Activated gamma-delta T cell (primary cell): ENCODE measurements around the gene RELN.

ENCODE experiments used
- DNase-seq: peaks from one replicate; lab custom pipeline; 2025; lab: John Stamatoyannopoulos, UW

Gene RELN

GRCh38 chr7:103637094-103637493 lies 352.4 kb downstream of the RELN start:
- no peak for DNase-seq

GRCh38 chr7:103636153-103636552 lies 353.3 kb downstream of the RELN start:
- DNase-seq: no peak

GRCh38 chr7:103632972-103633371 lies 356.5 kb downstream of the RELN start:
- DNase-seq: no peak

DNA sequence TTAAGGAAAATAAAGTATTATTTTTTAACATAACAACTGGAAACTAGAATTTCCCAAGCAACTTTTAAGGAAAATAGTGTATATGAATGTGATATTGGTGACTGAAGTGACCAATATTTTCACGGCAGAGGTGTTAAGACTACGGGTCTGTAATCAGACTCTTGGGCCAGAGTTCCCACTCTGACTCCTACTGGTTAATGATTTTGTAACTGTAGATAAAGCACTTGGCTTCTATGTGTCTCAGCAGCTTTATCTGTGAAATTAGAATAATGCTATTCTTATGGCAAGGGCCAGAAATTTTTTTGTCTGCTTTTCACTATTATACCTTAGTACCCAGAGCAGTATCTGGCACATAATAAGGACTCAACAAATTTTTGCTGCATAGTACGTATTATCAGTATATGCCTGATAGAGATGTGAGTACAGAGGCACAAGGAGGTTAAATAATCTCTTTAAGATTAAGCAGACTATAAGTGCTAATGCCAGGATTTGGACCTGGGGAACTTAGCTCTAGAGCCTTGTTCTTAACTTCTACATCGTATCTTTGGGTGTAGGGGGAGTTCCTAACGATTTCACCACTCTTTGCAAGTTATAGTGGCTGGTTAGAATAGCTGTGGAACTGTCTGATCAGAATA lies 357.3 kb downstream of the RELN start:
- no peak for DNase-seq

DNA sequence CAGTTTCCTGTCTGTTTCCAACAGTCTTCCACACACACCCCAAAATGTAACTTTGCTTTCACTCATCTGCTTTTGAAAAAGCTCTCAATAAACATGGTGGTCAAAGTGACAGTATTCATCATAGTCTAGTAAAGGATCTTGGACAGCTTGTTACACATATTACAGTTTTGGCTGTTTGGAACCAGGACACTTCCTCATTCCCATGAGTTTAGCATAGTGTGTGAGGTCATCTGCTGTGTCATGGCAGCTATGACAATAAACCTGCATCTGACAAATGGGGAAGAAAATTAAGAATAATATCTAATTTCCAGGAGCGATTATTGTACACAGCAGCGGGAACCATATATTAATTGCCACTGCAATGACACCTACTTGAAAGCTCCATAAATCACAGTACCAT lies 359.1 kb downstream of the RELN start:
- no peak for DNase-seq

DNA sequence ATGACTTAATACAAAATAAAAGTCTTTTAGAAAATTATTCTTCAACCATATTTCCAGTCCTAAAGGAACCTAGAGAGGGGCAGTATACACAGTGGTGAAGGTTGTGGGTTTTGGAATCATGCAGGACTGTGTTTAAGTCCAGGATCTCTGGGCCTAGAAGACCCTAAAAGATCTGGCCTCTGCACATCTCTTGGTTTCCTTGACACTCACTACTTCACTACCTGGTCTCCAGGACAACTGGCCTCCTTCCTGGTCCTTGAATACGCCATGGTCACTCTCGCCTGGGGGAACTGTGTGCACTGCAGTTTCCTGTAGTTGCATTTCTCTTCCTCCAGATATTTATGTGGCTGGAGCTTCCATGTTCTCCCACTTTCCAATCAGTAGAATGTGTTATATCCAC lies 360.7 kb downstream of the RELN start:
- DNase-seq: no peak

- no peak for DNase-seq
Observed at GRCh38 chr7:103626776-103627175, 362.7 kb downstream of the RELN start.

DNA sequence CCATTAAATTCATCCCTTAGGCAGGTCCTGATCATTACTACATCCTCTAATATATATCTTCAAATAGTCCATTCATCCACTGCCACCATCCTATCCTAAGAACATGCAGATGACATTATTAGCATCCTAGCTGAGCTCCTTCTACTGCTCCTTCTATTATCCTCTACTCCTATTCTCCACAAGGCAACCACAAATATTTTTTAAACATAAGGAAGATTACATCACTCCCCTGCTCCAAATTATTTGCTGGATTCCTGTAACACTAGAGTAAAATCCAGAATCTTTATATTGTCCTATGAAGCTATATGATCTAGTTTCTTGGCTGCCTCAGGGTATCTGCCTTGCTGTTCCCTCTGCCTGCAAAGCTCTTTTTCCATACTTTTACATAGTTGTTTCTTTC lies 367.2 kb downstream of the RELN start:
- DNase-seq: no peak

DNA sequence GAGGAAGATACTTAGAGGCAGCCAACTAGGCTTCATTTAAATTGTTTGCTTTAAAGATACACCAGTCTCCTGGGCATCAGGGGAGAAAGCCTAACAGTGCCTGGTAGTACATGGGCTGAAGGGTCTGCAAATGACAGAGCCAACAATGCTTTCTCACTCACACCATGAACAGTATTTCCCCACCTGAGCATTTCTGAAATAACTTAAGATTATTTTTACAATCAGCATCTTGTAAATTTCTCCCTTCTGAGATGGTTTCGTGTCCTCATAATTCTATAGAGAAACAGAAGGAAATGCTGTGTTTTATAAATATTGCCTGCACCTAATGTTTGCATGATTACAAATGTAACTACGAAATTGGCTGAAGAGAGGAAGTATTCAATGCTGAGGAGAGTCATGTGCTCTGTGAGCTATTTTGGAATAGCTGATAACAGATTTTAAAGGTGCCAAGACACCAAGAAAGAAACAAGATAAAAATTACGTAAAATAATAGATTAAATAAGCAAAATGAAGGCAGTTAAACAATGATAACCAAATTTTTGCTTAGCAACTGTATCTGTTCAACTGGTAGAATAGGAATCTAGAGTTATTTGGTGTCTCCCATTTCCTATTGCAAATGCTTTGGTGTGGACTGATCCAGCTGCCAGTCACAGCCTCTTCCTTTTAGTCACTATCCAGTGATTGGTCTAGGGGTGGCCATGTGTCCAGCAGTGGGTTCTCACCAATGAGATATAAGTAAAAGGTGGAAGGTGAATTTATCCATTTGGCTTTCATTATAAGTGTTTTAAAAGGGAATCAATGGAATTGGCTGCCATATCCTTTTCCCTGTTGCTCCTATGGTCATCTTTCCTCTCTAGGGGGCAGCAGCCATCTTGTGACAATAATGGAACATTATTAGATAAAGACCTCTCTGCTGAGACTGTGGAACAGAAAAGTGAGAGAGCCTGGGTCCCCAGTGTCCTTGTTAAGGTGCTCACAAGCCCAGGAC lies 375.5 kb downstream of the RELN start:
- no peak for DNase-seq

GRCh38 chr7:103609778-103610177 lies 379.7 kb downstream of the RELN start:
- DNase-seq: no peak

DNA sequence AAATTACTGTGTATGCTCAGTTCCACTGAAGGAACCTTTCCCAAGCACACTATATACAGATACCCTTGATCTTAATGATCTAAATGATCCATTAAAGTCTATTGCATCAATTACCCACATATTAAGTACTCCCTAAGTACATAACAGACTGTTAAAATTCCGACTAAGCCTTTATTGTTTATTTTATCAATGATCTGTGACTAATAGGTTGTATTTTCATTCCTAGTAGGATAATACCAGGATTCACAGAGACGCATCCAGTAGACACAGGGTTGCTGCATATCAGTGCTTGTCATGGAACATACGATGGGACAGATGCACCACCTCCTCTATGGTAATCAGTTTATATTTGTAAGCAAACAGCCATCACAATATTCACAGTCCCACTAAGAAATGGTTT lies 383.8 kb downstream of the RELN start:
- no peak for DNase-seq

GRCh38 chr7:103598326-103598905 lies 391.0 kb downstream of the RELN start:
- no peak for DNase-seq

- DNase-seq: no peak
Observed at GRCh38 chr7:103597606-103598005, 391.9 kb downstream of the RELN start.

DNA sequence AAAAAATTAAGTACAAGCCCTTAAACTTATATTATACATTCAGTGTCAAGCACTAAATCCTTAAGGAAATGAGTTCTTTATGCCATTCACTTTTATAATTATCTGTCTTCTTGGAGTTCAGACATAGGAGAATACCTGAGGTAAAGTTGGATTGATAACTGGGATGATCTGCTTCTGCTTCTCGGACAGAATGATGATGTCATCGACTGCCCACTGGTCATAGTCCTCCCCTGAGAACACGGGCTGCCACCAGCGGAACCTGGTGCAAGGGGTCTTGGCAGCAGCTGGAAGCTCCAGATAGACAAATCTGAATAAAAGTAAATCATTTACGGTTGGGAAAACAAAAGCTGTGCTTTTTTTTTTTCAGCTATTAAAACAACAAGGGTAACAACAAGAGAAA lies 395.3 kb downstream of the RELN start:
- DNase-seq: no peak

DNA sequence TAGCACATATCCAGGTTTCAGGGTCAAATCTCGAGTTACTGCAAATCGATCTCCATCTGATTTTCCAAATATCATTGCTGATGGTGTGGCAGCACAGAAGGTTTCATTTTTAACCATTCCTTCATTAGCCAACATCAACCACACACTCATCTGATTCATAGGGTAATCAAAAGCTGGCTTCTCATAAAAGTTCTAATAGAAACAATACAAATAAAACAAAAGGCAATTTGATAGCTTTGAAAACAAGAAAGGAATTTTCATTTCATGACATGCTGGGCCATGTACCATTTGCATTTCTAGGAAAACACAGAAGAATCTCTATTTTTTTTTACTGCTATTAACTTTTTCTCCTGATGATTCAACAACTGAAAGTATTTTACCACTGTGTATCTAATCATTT lies 395.8 kb downstream of the RELN start:
- no peak for DNase-seq

DNA sequence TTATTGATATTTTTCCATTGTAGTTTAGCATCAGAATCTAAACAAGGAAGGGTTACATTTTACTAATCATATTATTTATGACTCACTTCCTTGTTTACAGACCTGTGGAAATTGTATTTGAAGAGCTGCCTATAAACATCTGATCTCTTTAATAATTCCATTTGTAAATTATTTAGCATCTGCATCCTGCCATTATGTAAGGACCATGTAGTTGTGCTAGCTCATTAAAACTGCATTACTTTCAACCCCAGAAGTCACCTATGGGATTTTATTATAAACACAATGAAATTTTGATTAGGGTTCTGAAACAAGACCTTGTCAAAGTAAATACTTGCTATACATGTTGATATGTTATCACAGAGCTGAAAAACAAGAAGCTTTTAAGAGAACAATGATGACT lies 396.6 kb downstream of the RELN start:
- DNase-seq: no peak

DNA sequence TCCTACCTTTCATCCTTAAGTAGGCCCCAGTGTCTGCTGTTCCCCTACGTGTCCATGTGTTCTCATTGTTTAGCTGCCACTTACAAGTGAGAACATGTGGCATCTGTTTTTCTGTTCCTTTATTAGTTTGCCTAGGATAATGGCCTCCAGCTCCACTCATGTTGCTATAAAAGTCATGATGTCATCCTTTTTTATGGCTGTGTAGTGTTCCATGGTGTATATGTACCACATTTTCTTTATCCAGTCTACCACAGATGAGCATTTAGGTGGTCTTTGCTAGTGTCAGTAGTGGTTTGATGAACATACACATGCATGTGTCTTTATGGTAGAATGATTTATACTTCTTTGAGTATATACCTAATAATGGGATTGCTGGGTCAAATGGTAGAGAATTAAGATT lies 397.3 kb downstream of the RELN start:
- no peak for DNase-seq

- DNase-seq: no peak
Observed at GRCh38 chr7:103580031-103580430, 409.4 kb downstream of the RELN start.

GRCh38 chr7:103577059-103577458 lies 412.4 kb downstream of the RELN start:
- no peak for DNase-seq

DNA sequence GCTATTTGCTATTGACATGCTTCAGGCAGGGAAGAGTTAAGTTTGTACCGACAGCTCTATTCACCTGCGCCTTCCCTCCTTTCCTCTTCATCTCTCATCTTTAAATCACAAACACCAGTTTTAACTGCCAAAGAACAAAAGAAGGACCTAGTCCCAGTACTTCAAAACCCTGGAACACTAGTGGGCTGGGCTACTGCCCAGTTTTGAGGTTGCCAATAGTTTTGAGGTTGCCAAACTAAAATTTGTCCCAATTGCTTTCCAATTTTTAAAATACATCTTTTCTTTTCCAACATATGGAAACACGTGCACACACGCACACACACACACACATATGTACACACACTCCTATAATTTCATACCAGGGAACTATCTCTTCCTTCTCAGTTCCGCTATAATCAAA lies 412.8 kb downstream of the RELN start:
- no peak for DNase-seq

GRCh38 chr7:103574576-103574975 lies 414.9 kb downstream of the RELN start:
- DNase-seq: no peak

DNA sequence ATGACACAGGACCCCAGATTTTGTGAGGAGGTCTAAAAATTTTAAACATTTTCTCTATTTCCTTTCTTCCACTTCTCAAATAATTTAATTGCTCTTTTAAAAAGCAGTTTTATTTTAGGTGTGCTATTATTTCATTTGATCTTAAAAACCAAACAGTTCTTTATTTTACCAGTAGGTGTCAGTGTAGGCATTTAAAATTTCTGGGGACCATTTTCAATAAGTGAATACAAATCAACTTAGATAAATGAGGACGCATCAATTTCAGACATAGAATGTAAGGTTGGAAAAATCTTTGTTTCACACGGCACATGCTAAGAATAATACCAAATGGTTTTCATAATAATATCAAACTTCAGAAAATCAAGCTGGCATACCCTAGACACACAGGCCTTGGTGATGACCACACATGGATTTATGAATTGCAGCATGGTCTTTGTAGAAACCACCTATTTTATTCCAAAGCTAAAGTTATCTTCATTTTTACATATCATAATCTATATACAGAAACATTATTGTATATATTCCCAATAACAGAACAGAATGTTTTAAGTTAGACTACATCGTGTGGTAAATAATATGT lies 415.9 kb downstream of the RELN start:
- no peak for DNase-seq

DNA sequence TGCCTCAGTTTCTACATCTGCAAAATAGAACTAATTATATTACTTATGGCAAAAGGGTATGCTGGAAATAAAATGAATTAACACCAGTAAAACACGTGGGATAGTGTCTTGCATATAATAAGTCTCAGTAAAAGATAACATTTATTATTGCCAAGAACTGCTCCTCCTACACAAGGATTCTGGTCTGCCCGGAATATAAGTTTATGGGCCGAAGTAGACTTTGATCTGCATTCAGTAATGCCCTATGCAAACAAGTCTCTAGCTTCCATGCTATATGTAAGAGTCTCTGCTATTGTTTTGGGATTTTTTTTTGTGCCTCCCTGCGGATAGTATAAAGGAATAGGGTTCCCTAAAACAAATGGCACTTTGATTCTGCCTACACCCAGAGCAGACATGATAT lies 417.9 kb downstream of the RELN start:
- DNase-seq: no peak
